NK-92 (cell line): Measurements from ENCODE around the gene LRFN3.
"Not testable (repeated sequence)": the region's sequence is repeated elsewhere in the genome, so short reads cannot be mapped to it uniquely, and the experiment has no call there.

Experiments
- DNase-seq: peaks from one replicate; lab custom pipeline; 2025; ENCODE audit not compliant: unreplicated experiment; lab: John Stamatoyannopoulos, UW

The LRFN3 gene

GRCh38 chr19:35905178-35905727 lies 30.9 kb upstream of the LRFN3 start:
- no peak for DNase-seq

GRCh38 chr19:35907377-35907745 lies 28.8 kb upstream of the LRFN3 start:
- DNase-seq = no peak

- no peak for DNase-seq
These were observed 28.1 kb upstream of the LRFN3 start, which contains the start of gene TYROBP for GRCh38 chr19:35908010-35908441. Gene TYROBP (minus strand): TSS chr19:35908295. CDS start chr19:35908228, 67 bp downstream.

GRCh38 chr19:35908973-35909683 lies 27.0 kb upstream of the LRFN3 start:
- DNase-seq = no peak

GRCh38 chr19:35909684-35910035 lies 26.5 kb upstream of the LRFN3 start:
- DNase-seq = no peak

GRCh38 chr19:35910355-35910754 lies 25.8 kb upstream of the LRFN3 start:
- DNase-seq = not testable (repeated sequence)

- no peak for DNase-seq
These were observed 25.0 kb upstream of the LRFN3 start for GRCh38 chr19:35911173-35911572.

GRCh38 chr19:35911790-35912189 lies 24.4 kb upstream of the LRFN3 start:
- DNase-seq = no peak

GRCh38 chr19:35913589-35913988 lies 22.6 kb upstream of the LRFN3 start:
- DNase-seq = no peak

GRCh38 chr19:35915443-35915842 lies 20.7 kb upstream of the LRFN3 start:
- no peak for DNase-seq

- DNase-seq = no peak
These were observed 16.9 kb upstream of the LRFN3 start for GRCh38 chr19:35919306-35919705.

- no peak for DNase-seq
These were observed 15.2 kb upstream of the LRFN3 start for GRCh38 chr19:35921012-35921411.

GRCh38 chr19:35925501-35925900 lies 10.7 kb upstream of the LRFN3 start:
- no peak for DNase-seq

GRCh38 chr19:35928507-35928906 lies 7.7 kb upstream of the LRFN3 start:
- DNase-seq = no peak

GRCh38 chr19:35929876-35930275 lies 6.3 kb upstream of the LRFN3 start:
- no peak for DNase-seq

- DNase-seq = peak; percentile 94
These were observed 4.9 kb upstream of the LRFN3 start for GRCh38 chr19:35931161-35931873.

GRCh38 chr19:35931874-35932202 lies 4.3 kb upstream of the LRFN3 start:
- no peak for DNase-seq

GRCh38 chr19:35932291-35932936 lies 3.8 kb upstream of the LRFN3 start:
- DNase-seq = no peak

GRCh38 chr19:35936738-35937268 lies 629 bp downstream of the LRFN3 start:
- no peak for DNase-seq

GRCh38 chr19:35937345-35938281 lies 1.4 kb downstream of the LRFN3 start:
- DNase-seq = no peak
